ENCODE results near the gene SPRTN. TPM values are rescaled to one million over a fixed set of nuclear protein-coding genes. Genes with fewer than 3 reads are reported as not detected.

The SPRTN gene
- total and polyA plus RNA-seq, 4 donors = 2.1 to 8.9 (median 6.5) TPM

GRCh38 chr1:231396643-231397042 is 58.5 kb downstream of the SPRTN start:
- DNase-seq (ENCODE audit: low spot score) = no peak
- Histone ChIP-seq H3K27ac (ENCODE audit: low read depth in 1 of 2, low read length in 2 of 2) (no peak overlapping the region), H3K27me3 (ENCODE audit: control insufficient read depth in 4 of 4, insufficient read depth in 4 of 4, low read length in 3 of 4) (no peaks in the 10 kb centered on the region), H3K4me1 (ENCODE audit: control insufficient read depth in 4 of 4, insufficient read depth in 4 of 4, low read length in 3 of 4) (peaks cover 12 to 24% (median 19%) of the 10 kb centered on the region in 4 donors), H3K9ac (ENCODE audit: low read depth in 1 of 2, low read length in 2 of 2) (no peak overlapping the region), H3K9me3 (ENCODE audit: control insufficient read depth in 4 of 4, low read length in 3 of 4) (no peaks in the 10 kb centered on the region), H3K4me3 (ENCODE audit: low read depth in 1 of 3, low read length in 3 of 3) (no peak overlapping the region), H3K36me3 (ENCODE audit: control insufficient read depth in 4 of 4, insufficient read depth in 3 of 4, low read depth in 1 of 4, low read length in 3 of 4) (no peaks in the 10 kb centered on the region)
- WGBS = 97% methylated on average over 2 of the region's 2 CpGs
- TF ChIP-seq RAD21 (IDR thresholded peaks at IDR 0.05) (no peak), SP1 (IDR thresholded peaks at IDR 0.05) (no peak), NR2F2 (IDR thresholded peaks at IDR 0.05) (no peak), FOXA2 (IDR thresholded peaks at IDR 0.05) (no peak), FOXA1 (IDR thresholded peaks at IDR 0.05) (no peak), CTCF (IDR thresholded peaks at IDR 0.05; ENCODE audit: low read depth, low read length, missing input control) (no peak), GABPA (IDR thresholded peaks at IDR 0.05 in 1 of 2, conservative IDR thresholded peaks at IDR 0.05 in 1 of 2) (no peak), YY1 (IDR thresholded peaks at IDR 0.05) (no peak), HNF4A (conservative IDR thresholded peaks at IDR 0.05) (no peak), REST (IDR thresholded peaks at IDR 0.05) (no peak), TAF1 (conservative IDR thresholded peaks at IDR 0.05) (no peak)

- no peak for DNase-seq (ENCODE audit: low spot score)
- WGBS = 69% methylated on average over 4 of the region's 4 CpGs
- Histone ChIP-seq H3K4me3 (ENCODE audit: low read depth in 1 of 3, low read length in 3 of 3) (no peak overlapping the region), H3K27ac (ENCODE audit: low read depth in 1 of 2, low read length in 2 of 2) (no peak overlapping the region), H3K4me1 (ENCODE audit: control insufficient read depth in 4 of 4, insufficient read depth in 4 of 4, low read length in 3 of 4) (peaks cover 9 to 20% (median 13%) of the 10 kb centered on the region in 4 donors), H3K27me3 (ENCODE audit: control insufficient read depth in 4 of 4, insufficient read depth in 4 of 4, low read length in 3 of 4) (no peaks in the 10 kb centered on the region), H3K9ac (ENCODE audit: low read depth in 1 of 2, low read length in 2 of 2) (no peak overlapping the region), H3K36me3 (ENCODE audit: control insufficient read depth in 4 of 4, insufficient read depth in 3 of 4, low read depth in 1 of 4, low read length in 3 of 4) (no peaks in the 10 kb centered on the region), H3K9me3 (ENCODE audit: control insufficient read depth in 4 of 4, low read length in 3 of 4) (no peaks in the 10 kb centered on the region)
- TF ChIP-seq JUND (IDR thresholded peaks at IDR 0.05) (no peak), EGR1 (IDR thresholded peaks at IDR 0.05; ENCODE audit: low read depth in 2 of 2) (no peak), TAF1 (conservative IDR thresholded peaks at IDR 0.05) (no peak), SP1 (IDR thresholded peaks at IDR 0.05) (no peak), FOXA1 (IDR thresholded peaks at IDR 0.05) (no peak), MAX (IDR thresholded peaks at IDR 0.05) (no peak), CTCF (IDR thresholded peaks at IDR 0.05; ENCODE audit: low read depth, low read length, missing input control) (no peak), ATF3 (IDR thresholded peaks at IDR 0.05) (no peak), REST (IDR thresholded peaks at IDR 0.05) (no peak), ZBTB33 (IDR thresholded peaks at IDR 0.05) (no peak), NR2F2 (IDR thresholded peaks at IDR 0.05) (no peak), GABPA (IDR thresholded peaks at IDR 0.05 in 1 of 2, conservative IDR thresholded peaks at IDR 0.05 in 1 of 2) (no peak), RAD21 (IDR thresholded peaks at IDR 0.05) (no peak)
Measured at GRCh38 chr1:231397886-231398671, 60.0 kb downstream of the SPRTN start.
